NCI-H2227 (cell line): Measurements from ENCODE around the gene CCDC34.
A peak's percentile ranks its signal among the peaks of the same experiment; 100 is the strongest.

Experiments used
- DNase-seq: peaks from one replicate; lab custom pipeline; 2025; ENCODE audit not compliant: unreplicated experiment; lab: John Stamatoyannopoulos, UW

CCDC34 gene

DNA sequence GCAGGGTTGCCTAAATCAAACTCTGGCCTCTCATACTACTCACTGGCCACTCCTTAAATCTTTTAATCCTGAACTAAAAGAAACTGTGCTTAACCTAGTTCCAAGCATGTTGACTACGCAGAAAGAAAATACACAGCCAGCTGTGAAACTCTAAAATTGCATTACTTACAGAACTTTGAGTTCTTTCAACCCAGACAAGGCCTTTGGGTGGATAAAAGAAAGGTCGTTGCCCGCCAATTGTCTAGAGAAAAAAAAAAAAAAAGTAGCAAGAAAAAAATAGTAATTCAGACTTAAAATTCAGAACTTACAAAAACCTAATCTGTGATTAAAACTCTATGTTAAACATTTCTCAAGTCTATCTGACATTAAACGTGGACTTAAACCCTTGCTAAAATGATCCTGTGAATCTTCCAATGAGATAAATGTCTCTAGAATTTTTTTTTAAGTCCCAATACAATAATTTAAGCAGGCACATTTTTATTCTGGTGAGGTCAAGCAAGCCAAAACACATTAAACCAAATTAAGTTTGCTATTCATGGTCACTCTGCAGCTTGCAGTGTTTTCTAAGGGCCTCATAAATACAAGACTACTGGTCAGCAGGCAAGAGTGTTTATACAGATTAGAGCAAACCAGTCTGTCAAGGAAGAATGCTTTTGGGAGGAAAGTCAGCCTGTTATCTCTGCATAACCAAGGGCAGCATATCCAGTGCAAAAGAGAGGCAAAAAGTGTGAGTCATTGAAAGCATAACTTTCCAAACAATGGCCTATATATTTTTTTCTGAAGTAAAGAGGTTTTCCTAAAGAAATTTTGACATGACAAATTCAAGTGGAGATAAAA is 29.5 kb upstream of the CCDC34 start:
- DNase-seq, result no peak

DNA sequence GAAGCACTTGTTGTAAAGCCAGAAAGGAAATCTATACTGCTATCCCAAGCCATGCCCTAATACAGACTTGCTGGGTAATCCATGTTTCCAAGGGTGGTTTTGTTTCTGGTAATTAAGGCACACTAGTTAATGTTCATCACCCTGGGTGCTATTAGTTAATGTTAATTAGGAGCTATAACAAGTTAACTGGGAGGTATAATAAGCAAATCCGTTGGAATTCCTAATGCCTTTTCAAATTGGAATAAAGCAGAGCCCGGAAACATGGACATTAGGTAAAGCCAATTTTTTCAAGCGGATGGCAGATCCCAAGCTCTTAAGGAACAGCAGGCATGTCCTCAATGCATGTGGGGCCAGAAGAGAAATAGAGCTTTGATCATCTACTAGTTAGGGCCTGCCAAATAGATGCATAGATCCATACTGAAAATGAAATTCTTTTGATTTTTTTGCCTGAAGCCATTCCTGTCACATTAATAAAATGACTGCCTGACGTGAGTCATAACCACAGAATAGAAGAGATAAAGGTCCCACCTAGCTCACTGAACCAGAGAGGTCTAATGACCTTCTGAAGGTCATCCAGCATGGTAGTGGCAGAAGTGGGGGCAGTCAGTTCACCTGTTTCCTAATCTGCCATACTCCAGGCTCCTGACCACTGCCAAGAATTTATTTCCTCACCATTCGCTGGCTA is 28.5 kb upstream of the CCDC34 start:
- no peak for DNase-seq

DNA sequence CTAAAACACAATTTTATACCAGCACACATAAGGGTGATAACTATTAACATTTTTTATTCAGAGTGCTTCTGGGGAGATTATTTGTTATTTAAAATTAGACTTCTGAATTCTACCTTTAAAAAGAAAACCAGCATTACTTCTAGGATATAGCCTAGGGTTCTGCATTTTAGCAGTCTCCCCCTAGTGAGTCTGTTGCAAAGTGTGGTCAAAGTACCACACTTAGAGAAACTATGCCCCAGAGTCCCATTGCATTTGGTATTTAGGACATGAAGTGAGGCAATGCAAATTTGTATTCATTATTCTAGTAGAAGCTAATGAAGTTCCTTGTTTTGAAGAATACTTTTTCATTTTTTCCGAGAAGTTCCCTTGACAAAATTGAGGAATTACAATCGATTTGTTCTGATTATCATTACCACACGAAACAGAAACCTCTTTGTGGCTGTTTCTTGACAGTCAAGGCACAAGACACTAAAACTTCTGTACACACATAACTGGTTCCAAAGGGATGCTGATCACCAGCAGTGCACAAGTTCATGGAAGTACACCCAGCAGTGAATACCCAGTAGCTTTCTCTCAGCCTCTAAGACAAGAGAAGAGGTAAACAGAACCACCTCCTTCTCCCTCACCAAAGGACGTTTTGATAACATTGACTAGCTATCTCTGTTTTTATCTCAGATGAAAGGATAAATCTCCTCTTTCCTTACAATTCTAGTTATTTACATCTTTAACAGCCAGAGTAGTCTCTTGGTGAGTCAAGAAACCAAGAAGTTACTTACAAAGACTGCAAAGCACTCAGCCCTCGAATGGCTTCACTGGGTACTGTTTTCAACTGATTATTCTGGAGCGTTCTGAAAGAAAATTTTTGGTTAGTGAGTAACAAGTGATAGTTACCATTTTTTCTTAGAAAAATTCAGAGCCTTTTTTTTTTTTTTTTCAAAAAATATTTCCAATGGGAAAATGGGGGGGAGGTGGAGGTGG is 27.6 kb upstream of the CCDC34 start:
- no peak for DNase-seq

DNA sequence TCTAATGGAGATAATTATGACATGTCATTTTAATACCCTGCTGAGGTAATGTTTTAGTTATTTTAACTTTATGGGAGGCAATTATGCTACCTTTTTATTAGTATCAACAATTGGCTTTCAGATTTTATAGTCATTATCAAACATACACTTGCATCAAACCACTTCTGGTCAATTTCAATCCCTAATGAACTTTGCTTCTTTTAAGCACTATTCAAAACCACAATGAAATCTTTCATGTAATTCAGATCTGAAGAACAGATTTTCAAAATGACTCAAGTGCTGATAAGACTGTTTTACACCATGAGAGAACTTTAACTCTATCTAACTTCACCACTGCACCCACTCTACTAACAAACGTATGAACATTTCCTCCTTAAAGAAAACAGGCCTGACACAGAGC is 25.9 kb upstream of the CCDC34 start:
- DNase-seq, result no peak

DNA sequence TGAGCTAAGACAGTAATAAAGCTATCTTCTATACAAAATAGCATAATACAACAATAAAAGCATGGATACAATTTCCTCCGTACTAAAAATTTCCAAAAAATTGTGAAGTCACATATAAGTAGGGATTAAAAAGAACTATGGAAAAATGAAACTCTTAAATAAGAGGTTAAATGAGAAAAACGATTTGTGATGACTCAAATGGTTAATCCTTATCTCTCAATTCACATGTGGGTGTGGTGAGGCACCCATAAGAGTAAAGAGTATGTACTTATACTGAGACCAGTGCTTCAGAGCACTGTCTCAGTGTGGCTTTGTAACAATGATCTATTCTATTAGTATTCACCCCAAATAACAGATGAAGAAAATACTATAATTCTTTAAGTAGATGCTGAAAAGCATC is 25.0 kb upstream of the CCDC34 start:
- no peak for DNase-seq

DNA sequence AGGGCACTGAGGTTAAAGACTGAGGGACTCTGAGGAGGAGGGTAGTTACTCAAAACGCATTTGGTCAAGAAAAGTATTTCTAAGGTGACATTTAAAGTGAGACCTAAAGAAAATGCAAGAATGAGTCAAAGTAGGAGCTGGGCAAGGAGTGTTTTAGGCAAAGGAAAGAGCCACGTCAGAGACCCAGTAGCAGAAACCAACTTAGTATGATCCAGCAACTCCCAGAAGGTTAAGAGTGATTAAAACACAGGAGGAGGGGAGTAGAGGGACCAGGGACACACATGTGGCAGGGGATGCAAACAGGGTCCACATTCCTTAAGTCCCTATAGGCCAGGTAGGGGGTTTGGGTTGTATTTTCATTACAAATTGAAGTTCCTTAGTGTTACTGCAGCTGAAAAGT is 24.3 kb upstream of the CCDC34 start:
- DNase-seq, result no peak

DNA sequence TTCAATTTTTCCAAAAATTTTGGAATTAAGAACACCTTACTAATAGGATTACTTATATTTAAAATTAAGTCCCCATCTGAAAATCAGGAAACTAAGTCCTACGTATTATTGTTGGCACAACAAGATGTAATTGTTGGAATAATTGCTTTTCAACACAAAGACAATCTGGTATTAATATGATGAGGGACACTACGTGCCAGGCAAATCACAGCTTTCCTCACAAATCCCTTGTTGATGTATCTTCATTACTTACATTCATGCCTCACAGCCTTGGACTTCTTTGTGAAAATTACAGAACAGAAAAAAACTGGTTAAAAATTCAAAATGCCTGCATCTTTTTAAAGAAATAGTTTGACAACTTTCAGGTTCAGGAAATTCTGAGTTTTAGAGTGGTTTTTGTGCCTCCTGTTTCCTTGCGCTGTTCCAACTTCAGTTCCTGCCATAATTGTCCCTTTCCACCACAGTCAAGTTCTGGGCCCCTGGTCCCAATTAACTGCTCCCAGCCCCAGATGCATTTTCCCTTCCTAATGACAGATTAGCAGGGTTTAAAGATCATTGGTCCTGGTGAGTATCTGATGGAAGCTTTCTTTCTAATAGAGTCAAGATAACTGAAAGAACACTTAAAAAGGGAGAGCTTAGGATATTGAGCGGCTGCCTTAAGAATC is 23.3 kb upstream of the CCDC34 start:
- DNase-seq, result no peak

DNA sequence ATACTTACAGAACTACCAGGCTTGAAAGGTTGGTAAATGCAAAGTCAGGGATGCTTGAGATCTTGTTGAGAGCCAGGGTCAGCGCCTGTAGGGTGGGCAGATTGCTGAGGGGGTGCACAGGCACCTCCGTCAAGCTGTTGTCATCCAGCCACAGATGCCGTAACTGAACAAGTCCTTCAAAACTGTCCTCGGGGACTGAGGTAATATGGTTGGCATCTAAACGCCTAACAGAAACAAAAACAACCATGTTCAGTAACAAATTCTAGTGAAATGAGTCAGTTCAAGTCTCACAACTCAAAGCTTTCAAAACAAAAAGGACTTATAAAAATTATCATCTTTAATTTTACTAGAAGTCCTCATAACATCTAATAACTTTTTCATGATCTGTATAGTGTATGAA is 22.2 kb upstream of the CCDC34 start:
- no peak for DNase-seq

DNA sequence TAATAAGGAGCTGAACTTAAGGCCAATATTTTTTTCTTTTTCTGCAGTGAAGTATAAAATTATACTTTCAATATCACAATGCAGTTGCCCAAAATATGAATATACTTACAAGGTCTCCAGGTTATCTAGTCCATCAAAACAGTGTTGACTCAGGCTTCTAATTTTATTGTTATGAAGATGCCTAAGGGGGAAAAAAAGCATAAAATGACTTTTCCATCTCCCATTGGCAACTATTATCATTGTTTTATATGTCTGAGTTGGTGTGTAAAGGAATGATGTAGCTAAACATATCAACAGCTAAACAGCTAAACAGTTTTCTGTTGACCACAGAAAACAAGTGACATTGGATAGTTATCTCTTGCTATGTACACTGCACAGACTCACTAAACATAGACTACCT is 21.2 kb upstream of the CCDC34 start:
- no peak for DNase-seq

DNA sequence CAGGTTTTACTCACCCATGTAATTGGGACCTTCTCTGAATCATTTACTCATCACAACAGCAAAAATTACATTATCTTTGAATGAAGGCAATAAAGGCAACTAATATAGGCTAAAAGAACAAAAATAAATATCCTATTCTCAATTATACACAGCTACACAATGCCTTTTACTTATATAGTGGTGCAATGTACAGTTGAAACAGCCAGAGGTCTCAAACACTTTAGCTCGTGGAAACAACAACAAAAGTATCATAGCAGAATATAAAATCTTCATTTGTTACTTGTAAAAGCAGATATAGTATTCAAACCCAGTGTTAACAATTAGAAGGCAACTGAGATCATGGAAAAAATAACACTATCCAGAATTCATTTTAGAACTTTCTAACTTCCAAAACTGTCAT is 20.6 kb upstream of the CCDC34 start:
- no peak for DNase-seq

DNA sequence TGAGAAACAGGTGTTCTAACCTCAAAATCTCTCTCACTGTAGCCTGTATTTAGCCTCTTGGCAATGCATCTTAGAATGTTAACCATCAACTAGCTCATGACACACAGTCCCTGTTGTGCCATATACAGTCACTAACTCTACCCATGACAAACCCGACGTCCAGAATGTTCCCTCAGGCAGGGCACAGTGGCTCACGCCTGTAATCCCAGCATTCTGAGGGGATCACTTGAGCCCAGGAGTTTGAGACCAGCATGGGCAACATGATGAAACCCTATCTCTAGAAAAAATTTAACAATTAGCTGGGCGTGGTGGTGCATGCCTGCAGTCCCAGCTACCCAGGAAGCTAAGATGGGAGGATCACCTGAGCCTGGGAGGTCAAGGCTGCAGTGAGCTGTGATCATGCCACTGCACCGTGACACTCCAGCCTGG is 18.2 kb upstream of the CCDC34 start:
- DNase-seq, result no peak

DNA sequence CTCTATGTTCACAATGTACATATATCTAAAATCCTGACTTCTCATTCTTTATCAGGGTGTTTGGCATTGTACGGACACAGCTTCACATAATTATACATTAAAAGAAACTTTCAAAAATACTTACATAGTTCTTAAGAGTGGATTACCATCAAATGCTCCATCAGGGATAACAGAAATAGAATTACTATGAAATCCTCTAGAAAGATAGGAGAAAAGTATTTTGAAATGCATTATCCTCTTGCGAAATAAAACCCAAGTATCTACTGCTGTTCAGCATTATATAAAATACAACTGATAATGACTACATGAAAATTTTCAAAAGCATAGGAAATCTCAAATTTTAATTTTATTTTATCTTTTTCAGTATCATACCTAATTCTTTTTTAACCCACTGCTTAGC is 17.8 kb upstream of the CCDC34 start:
- no peak for DNase-seq

DNA sequence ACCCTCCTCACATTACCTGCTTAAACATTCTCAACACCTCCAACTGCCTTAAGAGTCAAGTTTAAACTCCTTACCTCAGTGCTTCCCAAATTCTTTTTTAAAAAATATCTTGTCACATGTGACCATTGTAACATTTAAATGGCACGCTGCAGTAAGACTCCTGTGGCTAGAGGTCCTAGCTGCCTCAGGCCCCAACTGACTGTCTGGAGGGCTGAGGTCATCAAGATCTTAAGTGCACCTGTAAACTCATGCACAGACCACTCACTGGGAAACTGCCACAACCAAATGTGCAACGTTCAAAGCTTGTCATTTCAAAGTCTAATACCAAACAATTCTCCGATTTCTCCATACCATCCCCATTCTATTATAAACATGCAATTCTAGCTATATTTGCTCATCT is 16.4 kb upstream of the CCDC34 start:
- DNase-seq, result no peak

DNA sequence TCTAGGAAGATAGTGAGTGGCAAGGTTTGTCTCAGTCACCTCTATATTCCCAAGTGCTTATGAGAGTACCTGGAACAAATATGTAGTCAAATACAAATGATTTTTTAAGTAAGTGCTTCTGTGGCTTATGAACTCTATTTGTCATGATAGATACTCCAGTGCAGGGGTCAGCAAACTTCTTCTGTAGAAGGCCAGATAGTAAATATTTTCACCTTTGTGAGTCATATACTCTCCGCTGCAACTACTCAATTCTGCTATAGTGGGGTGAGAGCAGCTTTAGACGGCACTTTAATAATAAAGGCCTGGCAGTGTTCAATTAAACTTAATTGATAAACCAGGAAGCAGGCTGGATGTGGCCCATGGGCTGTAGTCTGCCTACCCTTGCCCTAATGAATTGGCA is 12.4 kb upstream of the CCDC34 start:
- no peak for DNase-seq

DNA sequence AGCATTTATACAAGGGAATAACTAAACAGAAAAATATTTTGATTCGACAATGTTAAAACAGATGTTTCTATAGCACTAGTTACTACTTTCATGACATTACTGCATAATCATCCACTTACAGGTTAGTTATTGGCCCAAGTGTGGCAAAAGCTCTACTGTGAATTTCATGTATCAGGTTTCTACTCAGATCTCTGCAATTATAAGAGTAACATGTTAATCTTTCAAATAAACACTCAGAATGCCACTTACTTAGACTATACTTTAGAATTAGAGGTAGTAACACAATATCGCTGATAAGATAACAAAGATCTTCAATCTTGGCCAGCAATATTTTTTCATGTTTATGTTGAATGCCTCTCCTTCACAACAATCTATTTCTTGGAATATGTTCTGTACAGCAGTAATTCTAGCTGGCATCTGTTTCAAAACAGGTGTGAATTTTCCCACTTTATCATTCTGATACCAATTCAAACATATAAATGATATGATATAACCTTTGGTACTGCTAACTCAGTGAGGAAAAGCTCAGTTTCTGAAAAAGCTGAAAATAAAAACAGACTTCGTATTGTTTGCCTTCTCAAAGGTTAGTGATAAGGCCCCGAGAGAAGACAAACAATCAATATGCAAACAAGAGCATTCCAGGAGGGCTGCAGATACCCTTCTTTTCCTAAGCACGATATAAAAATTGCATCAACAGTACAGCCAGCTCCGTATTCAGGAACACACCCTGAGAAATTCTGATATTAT is 11.0 kb upstream of the CCDC34 start:
- DNase-seq, result no peak

DNA sequence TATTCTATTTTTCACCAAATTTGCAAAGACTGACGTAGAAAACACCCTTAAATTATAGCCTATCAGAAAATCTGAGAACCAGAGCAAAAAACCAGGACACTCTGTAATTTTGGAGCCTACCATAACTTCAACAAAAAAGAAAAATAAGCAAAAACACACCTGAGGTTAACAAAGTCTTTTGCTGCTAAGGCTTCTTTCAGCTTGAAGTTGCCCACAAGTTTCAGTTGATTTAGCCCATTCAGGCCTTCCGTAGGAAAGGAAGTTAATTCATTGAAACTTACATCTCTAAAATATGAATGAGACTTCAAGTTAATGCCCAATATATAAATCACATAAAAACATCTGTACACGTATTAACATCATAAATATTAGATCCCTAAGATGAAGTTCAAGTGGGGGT is 10.4 kb upstream of the CCDC34 start:
- no peak for DNase-seq

DNA sequence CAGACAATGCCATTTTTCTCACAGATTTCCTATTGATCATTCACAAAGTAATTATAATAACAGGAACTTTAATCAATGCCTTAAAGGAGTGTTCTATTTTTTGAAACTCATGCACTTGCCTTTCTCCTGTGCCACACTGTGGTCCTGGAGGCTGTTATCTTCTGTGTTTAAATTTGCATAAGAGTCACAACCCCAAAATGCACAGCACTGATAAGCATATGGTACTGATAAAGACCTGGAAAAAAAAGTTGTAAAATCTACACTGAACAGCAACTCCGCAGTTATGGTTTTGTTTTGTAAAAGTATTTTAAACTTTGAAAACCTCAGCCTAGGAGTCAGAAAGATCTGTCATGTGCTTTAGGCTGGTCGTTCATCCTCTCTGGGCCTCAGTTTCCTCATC is 9.1 kb upstream of the CCDC34 start:
- no peak for DNase-seq

DNA sequence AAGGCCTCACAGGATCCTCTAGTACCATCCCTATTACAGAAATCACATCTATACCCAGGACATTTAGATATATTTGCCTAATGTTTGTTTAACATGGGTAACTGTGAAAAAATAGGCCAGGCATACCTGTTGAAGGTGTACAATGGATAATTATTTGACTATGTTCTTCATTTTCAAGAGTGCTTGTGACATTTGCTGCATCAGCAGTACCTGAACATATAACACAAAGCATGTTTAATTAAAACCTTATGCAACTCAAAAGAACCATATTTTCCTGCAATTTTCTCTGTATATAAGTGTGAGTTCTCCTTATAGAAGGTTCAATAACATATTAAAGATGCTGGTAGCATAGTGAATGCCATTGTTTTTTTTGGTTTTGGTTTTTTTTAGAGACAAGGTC is 8.5 kb upstream of the CCDC34 start:
- DNase-seq, result no peak

DNA sequence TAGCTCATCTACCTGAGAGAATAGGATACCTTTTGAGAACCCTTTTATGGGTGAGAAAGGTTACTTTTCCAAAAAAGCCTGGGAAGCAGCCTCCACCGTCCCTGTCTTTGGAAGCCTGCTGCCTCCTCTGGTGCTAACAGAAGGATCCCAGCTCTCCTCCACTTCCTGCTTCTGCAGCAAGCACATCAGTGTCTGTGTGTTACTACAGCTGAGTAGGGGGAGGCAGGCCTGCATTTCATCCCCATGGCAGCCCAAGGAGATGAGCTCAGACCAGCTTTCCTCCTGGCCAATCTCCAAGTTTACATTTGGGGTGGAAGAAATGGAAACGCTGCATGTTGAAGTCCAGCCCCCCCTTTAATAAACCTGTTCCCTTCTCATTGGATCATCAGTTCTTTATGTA is 7.4 kb upstream of the CCDC34 start:
- DNase-seq, result no peak

DNA sequence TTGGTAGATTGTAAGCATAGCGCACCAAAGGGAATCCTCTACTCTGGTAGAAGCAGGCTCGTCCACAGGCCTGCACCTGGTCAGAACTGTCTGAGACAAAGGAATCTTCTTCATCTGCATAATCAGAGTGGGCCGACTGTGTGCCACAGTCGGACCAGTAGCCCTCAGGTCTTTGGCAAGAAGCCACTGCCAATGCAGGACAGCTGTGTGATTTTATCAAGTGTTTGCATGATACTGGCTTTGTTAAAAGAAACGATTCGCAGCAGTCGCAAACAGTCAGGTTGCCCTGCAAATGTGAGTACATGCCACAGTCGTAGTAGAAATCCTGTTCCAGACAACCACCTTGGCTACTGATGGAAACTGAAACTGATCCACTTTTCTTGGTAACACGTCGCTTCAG is 4.9 kb upstream of the CCDC34 start:
- peak; percentile 29 for DNase-seq
